GM19438 (cell line): ENCODE measurements around the gene CALCOCO1.

Experiments used
- ATAC-seq: cut with Tn5 transposase; IDR thresholded peaks from one replicate; pipeline ENCODE4 v1.9.1; 2021; ENCODE audit warnings: low read depth; ENCODE audit not compliant: unreplicated experiment

Gene CALCOCO1

GRCh38 chr12:53752621-53753020, 25.4 kb upstream of the CALCOCO1 start:
- no peak for ATAC-seq

- ATAC-seq: no peak
Measured at GRCh38 chr12:53752192-53752601, 24.9 kb upstream of the CALCOCO1 start.

- no peak for ATAC-seq
Measured at GRCh38 chr12:53751336-53752191, 24.3 kb upstream of the CALCOCO1 start, which contains the start of gene CISTR. Gene CISTR, minus strand, starts transcription at chr12:53751979.

- no peak for ATAC-seq
Measured at GRCh38 chr12:53750812-53751335, 23.6 kb upstream of the CALCOCO1 start.

- no peak for ATAC-seq
Measured at GRCh38 chr12:53749986-53750811, 22.9 kb upstream of the CALCOCO1 start.

- no peak for ATAC-seq
Measured at GRCh38 chr12:53748072-53748840, 21.0 kb upstream of the CALCOCO1 start.

- ATAC-seq: no peak
Measured at GRCh38 chr12:53747095-53747494, 19.8 kb upstream of the CALCOCO1 start.

- no peak for ATAC-seq
Measured at GRCh38 chr12:53746592-53747092, 19.4 kb upstream of the CALCOCO1 start.

- no peak for ATAC-seq
Measured at GRCh38 chr12:53744751-53745150, 17.5 kb upstream of the CALCOCO1 start.

GRCh38 chr12:53744130-53744441, 16.8 kb upstream of the CALCOCO1 start:
- no peak for ATAC-seq

GRCh38 chr12:53743266-53744129, 16.2 kb upstream of the CALCOCO1 start:
- ATAC-seq: no peak

- ATAC-seq: no peak
Measured at GRCh38 chr12:53740130-53740491, 12.9 kb upstream of the CALCOCO1 start.

- no peak for ATAC-seq
Measured at GRCh38 chr12:53739214-53740129, 12.2 kb upstream of the CALCOCO1 start.

GRCh38 chr12:53738406-53739213, 11.4 kb upstream of the CALCOCO1 start:
- no peak for ATAC-seq

GRCh38 chr12:53737951-53738405, 10.7 kb upstream of the CALCOCO1 start:
- no peak for ATAC-seq

GRCh38 chr12:53737093-53737808, 10.0 kb upstream of the CALCOCO1 start:
- ATAC-seq: no peak

GRCh38 chr12:53736592-53736991, 9.3 kb upstream of the CALCOCO1 start:
- ATAC-seq: no peak
